Brain microvascular endothelial cell (primary cell): ENCODE measurements around the gene CSMD2.

Source experiments
- DNase-seq: peaks from one replicate; pipeline ENCODE4 v3.0.0-alpha.2; 2020
- H3K27ac ChIP-seq: fragments of 250-450 bp; sonication (Bioruptor Pico); 2 replicates; pipeline ENCODE4 v1.5.1; 2020; ENCODE audit warnings: mild to moderate bottlenecking, moderate library complexity
- H3K27me3 ChIP-seq: fragments of 250-450 bp; sonication (Bioruptor Pico); replicated peaks from 2 replicates; pipeline ENCODE4 v1.5.1; 2020; ENCODE audit warnings: mild to moderate bottlenecking
- H3K36me3 ChIP-seq: fragments of 250-450 bp; sonication (Bioruptor Pico); replicated peaks from 2 replicates; pipeline ENCODE4 v1.5.1; 2020; ENCODE audit warnings: mild to moderate bottlenecking
- H3K4me3 ChIP-seq: 2 replicates; pipeline ENCODE4 v1.5.1; 2011; ENCODE audit warnings: low read depth, mild to moderate bottlenecking, control low read depth, low read length, moderate library complexity
- in situ Hi-C: cut with HindIII; loops from 2 replicates; pipeline ENCODE4 v1.10.0; 2017; ENCODE audit warnings: low sequenced_read_pairs, low pct_ligation_motif_present
- TF ChIP-seq, protein P1 (sequence below): IDR thresholded peaks from 2 replicates; pipeline ENCODE4 v1.5.1; 2011; ENCODE audit warnings: low read depth, mild to moderate bottlenecking, moderate library complexity, low read length, control low read depth, inconsistent platforms; ENCODE audit errors: missing control alignments

CSMD2 gene

GRCh38 chr1:33777337-33777736, 387.7 kb downstream of the CSMD2 start:
- Histone ChIP-seq H3K27ac (no peak overlapping the region), H3K36me3 (no peaks in the 10 kb centered on the region), H3K4me3 (no peak overlapping the region), H3K27me3 (no peaks in the 10 kb centered on the region)
- TF ChIP-seq, protein P1, sequence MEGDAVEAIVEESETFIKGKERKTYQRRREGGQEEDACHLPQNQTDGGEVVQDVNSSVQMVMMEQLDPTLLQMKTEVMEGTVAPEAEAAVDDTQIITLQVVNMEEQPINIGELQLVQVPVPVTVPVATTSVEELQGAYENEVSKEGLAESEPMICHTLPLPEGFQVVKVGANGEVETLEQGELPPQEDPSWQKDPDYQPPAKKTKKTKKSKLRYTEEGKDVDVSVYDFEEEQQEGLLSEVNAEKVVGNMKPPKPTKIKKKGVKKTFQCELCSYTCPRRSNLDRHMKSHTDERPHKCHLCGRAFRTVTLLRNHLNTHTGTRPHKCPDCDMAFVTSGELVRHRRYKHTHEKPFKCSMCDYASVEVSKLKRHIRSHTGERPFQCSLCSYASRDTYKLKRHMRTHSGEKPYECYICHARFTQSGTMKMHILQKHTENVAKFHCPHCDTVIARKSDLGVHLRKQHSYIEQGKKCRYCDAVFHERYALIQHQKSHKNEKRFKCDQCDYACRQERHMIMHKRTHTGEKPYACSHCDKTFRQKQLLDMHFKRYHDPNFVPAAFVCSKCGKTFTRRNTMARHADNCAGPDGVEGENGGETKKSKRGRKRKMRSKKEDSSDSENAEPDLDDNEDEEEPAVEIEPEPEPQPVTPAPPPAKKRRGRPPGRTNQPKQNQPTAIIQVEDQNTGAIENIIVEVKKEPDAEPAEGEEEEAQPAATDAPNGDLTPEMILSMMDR = no peak
- DNase-seq = no peak
- in situ Hi-C loops = no loop called here

DNA sequence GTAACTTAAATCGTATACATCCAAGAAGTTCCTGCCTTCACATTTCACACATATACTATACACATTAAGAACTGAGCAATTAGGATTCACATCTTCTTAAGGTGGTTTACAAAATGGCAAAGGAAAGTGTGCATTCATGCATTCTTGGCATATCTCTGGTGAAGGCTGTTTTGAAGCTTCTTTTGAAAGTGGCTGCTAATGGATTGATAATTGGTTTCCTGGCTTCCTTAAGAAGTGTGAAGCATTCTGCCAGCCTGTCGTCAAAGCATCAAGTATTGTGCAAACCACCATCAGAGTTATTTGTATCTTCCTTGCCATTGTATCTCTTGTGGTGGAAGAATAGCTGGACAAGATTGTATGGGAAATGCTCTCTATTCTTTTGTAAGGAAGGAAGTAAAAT, 396.2 kb downstream of the CSMD2 start:
- no peak for DNase-seq
- Histone ChIP-seq H3K27me3 (no peaks in the 10 kb centered on the region), H3K27ac (no peak overlapping the region), H3K4me3 (no peak overlapping the region), H3K36me3 (no peaks in the 10 kb centered on the region)
- in situ Hi-C loops = no loop called here
- TF ChIP-seq, protein P1 = no peak

DNA sequence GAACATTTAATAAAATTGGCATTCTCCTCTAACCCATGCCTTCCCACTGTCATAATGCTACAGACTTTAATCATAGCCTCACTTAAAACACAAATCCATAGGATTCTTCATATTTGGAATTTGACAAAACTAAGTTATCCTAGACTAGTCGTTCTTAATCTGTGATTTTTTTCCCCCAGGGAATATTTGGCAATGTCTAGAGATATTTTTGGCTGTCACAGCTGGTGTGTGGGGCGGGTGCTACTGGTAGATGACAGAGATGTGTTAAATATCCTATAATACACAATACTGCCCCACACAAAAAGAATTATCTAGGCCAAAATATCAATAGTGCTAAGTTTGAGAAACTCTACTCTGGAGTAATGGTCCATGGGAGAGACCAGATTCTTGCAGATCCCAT, 396.9 kb downstream of the CSMD2 start:
- TF ChIP-seq, protein P1 = no peak
- in situ Hi-C loops = no loop called here

GRCh38 chr1:33764149-33764548, 400.9 kb downstream of the CSMD2 start:
- H3K27me3 ChIP-seq = no peaks in the 10 kb centered on the region
- no peak overlapping the region for H3K4me3 ChIP-seq
- DNase-seq = no peak
- H3K27ac ChIP-seq = no peak overlapping the region
- no peaks in the 10 kb centered on the region for H3K36me3 ChIP-seq
- TF ChIP-seq, protein P1 = no peak
- in situ Hi-C loops = no loop called here

More for the DNA sequence above, 396.9 kb downstream of the CSMD2 start:
- no peak overlapping the region for H3K27ac ChIP-seq
- no peak overlapping the region for H3K4me3 ChIP-seq
- no peaks in the 10 kb centered on the region for H3K27me3 ChIP-seq
- DNase-seq = no peak
- no peaks in the 10 kb centered on the region for H3K36me3 ChIP-seq

DNA sequence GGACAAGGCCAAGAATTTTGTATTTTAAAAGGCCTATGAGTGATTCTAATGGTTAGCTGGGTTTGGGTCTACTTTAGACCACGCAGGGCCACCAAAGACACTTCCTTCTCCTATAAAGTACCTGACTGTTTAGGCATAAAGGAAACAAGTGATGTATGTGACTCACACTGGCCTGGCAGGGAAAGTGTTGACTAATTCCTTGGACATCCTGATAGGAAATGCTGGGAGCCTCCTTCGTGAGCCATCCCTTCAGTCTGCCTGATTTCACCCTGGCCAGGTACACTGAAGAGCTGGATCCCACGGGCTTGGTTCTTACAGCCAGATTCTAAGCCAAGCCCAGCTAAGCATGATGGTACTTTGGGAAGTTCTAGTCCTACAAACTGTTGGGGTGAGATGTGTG, 401.6 kb downstream of the CSMD2 start:
- no peaks in the 10 kb centered on the region for H3K36me3 ChIP-seq
- H3K27me3 ChIP-seq = no peaks in the 10 kb centered on the region
- TF ChIP-seq, protein P1 = no peak
- no peak overlapping the region for H3K27ac ChIP-seq
- in situ Hi-C loops = no loop called here
- no peak overlapping the region for H3K4me3 ChIP-seq
- peak; percentile 1 for DNase-seq

DNA sequence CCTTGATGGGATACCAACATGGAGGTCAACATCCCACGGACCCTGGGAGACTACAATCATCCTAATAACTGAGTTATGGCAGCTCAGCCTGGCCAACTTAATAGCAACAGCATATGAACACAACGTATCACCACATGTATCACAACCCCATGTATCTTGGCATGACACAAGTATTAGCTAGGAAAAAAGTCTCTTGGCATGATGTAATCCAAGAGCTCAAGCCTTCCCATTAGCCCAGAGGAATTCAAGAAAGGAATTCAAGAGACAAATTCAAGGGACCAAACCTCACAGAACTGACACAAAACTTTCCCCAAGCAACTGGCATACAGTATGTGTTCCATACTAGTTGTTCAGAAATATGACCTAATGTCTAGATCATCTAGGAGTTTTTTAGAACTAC, 402.1 kb downstream of the CSMD2 start:
- TF ChIP-seq, protein P1 = no peak
- no peaks in the 10 kb centered on the region for H3K27me3 ChIP-seq
- no peak for DNase-seq
- no peaks in the 10 kb centered on the region for H3K36me3 ChIP-seq
- no peak overlapping the region for H3K4me3 ChIP-seq
- H3K27ac ChIP-seq = no peak overlapping the region
- in situ Hi-C loops = no loop called here
